HG03045 (cell line): Measurements from ENCODE around the gene SHISAL1.
"Not testable (repeated sequence)": the region's sequence is repeated elsewhere in the genome, so short reads cannot be mapped to it uniquely, and the experiment has no call there.

Experiments used
- ATAC-seq: cut with Tn5 transposase; IDR thresholded peaks from one replicate; pipeline ENCODE4 v1.9.1; 2021; ENCODE audit warnings: mild to moderate bottlenecking, moderate library complexity; ENCODE audit not compliant: unreplicated experiment

The SHISAL1 gene

GRCh38 chr22:44329179-44329796 is 16.5 kb upstream of the SHISAL1 start:
- ATAC-seq: peak; percentile 74

- ATAC-seq: no peak
Measured at GRCh38 chr22:44328762-44329161, 16.0 kb upstream of the SHISAL1 start.

GRCh38 chr22:44328326-44328725 is 15.6 kb upstream of the SHISAL1 start:
- ATAC-seq: no peak

GRCh38 chr22:44326491-44326885 is 13.7 kb upstream of the SHISAL1 start:
- ATAC-seq: no peak

GRCh38 chr22:44325718-44326490 is 13.2 kb upstream of the SHISAL1 start:
- no peak for ATAC-seq

GRCh38 chr22:44323140-44323790 is 10.5 kb upstream of the SHISAL1 start:
- not testable (repeated sequence) for ATAC-seq

GRCh38 chr22:44319685-44320084 is 6.9 kb upstream of the SHISAL1 start:
- no peak for ATAC-seq

GRCh38 chr22:44318751-44319150 is 6.0 kb upstream of the SHISAL1 start:
- ATAC-seq: no peak

GRCh38 chr22:44317886-44318637 is 5.3 kb upstream of the SHISAL1 start:
- ATAC-seq: no peak

GRCh38 chr22:44317123-44317444 is 4.3 kb upstream of the SHISAL1 start:
- no peak for ATAC-seq

GRCh38 chr22:44316393-44317122 is 3.8 kb upstream of the SHISAL1 start:
- no peak for ATAC-seq

- no peak for ATAC-seq
Measured at GRCh38 chr22:44314425-44315067, 1.8 kb upstream of the SHISAL1 start.

GRCh38 chr22:44313385-44314006 is 745 bp upstream of the SHISAL1 start:
- ATAC-seq: no peak

- ATAC-seq: no peak
Measured at GRCh38 chr22:44311855-44312170, 938 bp downstream of the SHISAL1 start.

- ATAC-seq: no peak
Measured at GRCh38 chr22:44311104-44311854, 1.5 kb downstream of the SHISAL1 start.

GRCh38 chr22:44309647-44310046 is 3.1 kb downstream of the SHISAL1 start:
- no peak for ATAC-seq

GRCh38 chr22:44309137-44309536 is 3.6 kb downstream of the SHISAL1 start:
- no peak for ATAC-seq

- no peak for ATAC-seq
Measured at GRCh38 chr22:44307509-44308169, 5.1 kb downstream of the SHISAL1 start.

- ATAC-seq: no peak
Measured at GRCh38 chr22:44305888-44306287, 6.9 kb downstream of the SHISAL1 start.
